Body of pancreas (tissue), 4 donors: Measurements from ENCODE around the gene OR56B4.

ENCODE experiments used
- POLR2A ChIP-seq, 3 donors: fragments of 450-650 bp; IDR thresholded peaks; one replicate each; pipeline ENCODE4 v1.6.1; 2016; ENCODE audit warnings: antibody characterized with exemption in 3 of 3, mild to moderate bottlenecking in 2 of 3
- TF ChIP-seq, protein P1 (sequence below), 7 experiments: fragments of 450-650 bp in 4 of 7; fragments of 200-600 bp in 3 of 7; sonication (generic) in 3 of 7; IDR thresholded peaks; one replicate each; pipeline ENCODE4 v1.5.1; 2016 to 2019; ENCODE audit warnings: antibody characterized with exemption in 7 of 7

DNA sequence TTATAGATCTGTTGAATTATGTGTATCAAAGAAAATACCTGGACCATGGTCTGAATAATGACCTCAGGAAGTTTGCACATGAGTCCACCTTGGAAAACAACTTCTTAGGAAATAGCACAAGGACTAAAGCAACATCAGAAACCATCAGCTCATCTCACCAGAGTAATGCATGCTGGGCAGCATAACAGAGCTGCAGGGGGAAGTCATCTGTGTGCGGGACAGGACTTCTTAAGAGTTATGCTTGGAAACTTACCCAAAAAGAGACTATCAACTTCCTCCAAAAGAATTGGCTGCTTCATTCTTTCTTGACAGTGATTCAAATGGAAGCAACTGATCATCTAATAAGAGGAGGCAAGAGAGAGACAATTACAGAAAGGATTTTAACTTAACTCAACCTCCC is 2.5 kb downstream of the OR56B4 start:
- TF ChIP-seq, protein P1, sequence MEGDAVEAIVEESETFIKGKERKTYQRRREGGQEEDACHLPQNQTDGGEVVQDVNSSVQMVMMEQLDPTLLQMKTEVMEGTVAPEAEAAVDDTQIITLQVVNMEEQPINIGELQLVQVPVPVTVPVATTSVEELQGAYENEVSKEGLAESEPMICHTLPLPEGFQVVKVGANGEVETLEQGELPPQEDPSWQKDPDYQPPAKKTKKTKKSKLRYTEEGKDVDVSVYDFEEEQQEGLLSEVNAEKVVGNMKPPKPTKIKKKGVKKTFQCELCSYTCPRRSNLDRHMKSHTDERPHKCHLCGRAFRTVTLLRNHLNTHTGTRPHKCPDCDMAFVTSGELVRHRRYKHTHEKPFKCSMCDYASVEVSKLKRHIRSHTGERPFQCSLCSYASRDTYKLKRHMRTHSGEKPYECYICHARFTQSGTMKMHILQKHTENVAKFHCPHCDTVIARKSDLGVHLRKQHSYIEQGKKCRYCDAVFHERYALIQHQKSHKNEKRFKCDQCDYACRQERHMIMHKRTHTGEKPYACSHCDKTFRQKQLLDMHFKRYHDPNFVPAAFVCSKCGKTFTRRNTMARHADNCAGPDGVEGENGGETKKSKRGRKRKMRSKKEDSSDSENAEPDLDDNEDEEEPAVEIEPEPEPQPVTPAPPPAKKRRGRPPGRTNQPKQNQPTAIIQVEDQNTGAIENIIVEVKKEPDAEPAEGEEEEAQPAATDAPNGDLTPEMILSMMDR (IDR thresholded peaks at IDR 0.05) = no peak
- TF ChIP-seq POLR2A (IDR thresholded peaks at IDR 0.05) = no peak
